Posterior vena cava (tissue), 2 donors: ENCODE results near the gene AKR1C8. TPM values are rescaled to one million over a fixed set of nuclear protein-coding genes. Genes with fewer than 3 reads are reported as not detected.
"Not testable (repeated sequence)": the region's sequence is repeated elsewhere in the genome, so short reads cannot be mapped to it uniquely, and the experiment has no call there.

Experiments
- DNase-seq: peaks from one replicate; pipeline ENCODE4 v3.0.0-alpha.2; 2020; ENCODE audit warnings: low spot score
- intact Hi-C, 2 donors: fragments of 100-400 bp; cut with DNase I; formaldehyde crosslinking; loops; one replicate each; pipeline versions ENCODE4 v1.14.1 to v1.14.2; 2022 to 2023
- long read RNA-seq, 2 donors: library from polyadenylated mRNA; unstranded; transcript quantifications; one replicate each; pipeline ENCODE4 v2.0.0, GENCODE V29; 2020 to 2021
- total RNA-seq, 2 donors: library from RNA; stranded (reverse); fragmentation: NEBNext Ultra II Directional; extraction: Animal tissue kit (Norgen Biotek cat#: 25700); gene quantifications; one replicate each; pipeline ENCODE4 v1.2.1, GENCODE V29; 2021
- donor health status: DM: yes; HTN: yes; CAD: no.
- donor health status: DM: yes; HTN: yes; CAD: no.

Gene AKR1C8
- total RNA-seq, result not detected
- long read RNA-seq, donor 1, result 0 reads
- long read RNA-seq, donor 2, result 0 reads

GRCh38 chr10:5184987-5185775 lies at the start of gene AKR1C8:
Gene AKR1C8, minus strand, starts transcription at chr10:5185150. Its CDS starts 46 bp downstream, at chr10:5185104.
- DNase-seq, result no peak
- intact Hi-C loops, result no loop called here

- intact Hi-C loops, result no loop called here
- DNase-seq, result no peak
Measured at GRCh38 chr10:5234106-5234860, 49.3 kb upstream of the AKR1C8 start.

DNA sequence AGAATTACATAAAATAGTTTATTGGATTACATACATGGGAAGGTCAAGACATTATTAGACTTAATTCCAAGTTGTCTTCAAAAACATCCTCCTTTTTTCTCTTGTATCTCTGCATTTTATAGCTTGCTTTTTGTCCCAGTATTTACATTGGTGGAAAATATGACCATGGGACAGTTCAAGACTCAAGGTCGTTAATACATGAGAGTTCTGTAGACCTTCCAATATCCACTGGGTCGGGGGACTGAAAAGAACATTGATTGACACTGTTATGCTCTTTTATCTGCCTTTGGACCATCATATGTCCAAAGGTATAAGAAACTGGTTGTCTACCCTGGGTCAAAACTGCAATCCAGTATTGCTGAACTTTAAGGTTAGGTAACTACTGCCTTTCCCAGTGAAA lies 48.4 kb upstream of the AKR1C8 start:
- intact Hi-C loops, result no loop called here
- DNase-seq, result no peak

DNA sequence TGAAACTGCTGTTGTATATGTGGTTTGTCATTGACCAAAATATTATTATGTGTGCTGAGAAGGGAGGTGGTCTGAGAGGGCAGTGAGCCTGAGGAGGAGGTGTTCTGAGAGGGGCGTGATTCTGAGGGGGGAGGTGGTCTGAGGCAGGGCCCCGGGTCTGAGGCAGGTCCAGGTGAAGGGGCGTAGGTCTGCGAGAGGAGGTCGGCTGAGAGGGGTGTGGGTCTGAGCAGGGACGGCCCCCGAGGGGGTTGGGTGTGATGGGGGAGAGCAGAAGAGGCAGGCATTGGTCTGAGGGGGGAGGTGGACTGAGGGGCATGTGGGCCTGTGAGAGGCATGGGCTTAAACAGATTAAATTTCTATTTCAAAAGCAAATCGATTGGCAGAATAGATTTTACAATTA lies 44.1 kb upstream of the AKR1C8 start:
- intact Hi-C loops, result no loop called here
- no peak for DNase-seq

GRCh38 chr10:5222942-5223341 lies 38.0 kb upstream of the AKR1C8 start:
- intact Hi-C loops, DNase-seq: not testable (repeated sequence)

DNA sequence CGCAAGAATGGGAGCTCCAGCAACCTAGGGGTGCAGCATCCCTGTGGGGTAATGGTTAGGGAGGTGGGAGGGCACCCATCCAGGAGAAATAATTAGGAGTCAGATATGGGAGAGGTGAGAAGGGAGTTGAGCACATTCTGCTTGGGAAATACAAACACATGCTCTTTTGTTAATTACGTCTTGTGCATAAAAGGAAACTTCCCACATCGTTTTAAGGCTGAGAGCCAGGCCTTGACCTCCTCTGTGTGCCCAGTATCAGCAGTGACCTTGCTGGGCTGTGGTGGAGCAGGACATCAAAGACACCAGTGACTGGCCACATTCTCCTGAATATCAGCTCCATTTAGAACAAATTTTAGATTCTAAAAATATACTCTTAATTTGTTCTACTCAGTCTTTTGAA lies 34.3 kb upstream of the AKR1C8 start:
- intact Hi-C loops, result no loop called here
- DNase-seq, result no peak

DNA sequence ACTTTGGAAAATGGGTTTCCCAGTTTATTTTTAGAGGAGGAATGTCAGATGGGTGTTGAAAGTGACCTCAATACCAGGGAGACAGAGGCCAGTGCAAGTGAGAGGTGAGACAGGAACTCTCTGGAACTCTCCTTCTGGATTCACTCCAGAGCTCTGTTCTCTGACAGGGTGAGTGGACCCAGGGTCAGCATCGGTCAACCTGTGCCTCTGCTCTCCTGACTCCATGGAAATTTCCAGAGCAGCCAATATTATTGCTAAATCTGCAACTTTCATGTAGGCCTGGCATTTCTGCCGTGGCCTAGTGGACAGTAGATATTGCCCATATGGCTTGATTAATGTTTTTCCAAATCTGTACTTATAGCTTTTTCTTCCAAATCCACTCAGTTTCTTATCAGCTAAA lies 31.9 kb upstream of the AKR1C8 start:
- no peak for DNase-seq
- intact Hi-C loops, result no loop called here

DNA sequence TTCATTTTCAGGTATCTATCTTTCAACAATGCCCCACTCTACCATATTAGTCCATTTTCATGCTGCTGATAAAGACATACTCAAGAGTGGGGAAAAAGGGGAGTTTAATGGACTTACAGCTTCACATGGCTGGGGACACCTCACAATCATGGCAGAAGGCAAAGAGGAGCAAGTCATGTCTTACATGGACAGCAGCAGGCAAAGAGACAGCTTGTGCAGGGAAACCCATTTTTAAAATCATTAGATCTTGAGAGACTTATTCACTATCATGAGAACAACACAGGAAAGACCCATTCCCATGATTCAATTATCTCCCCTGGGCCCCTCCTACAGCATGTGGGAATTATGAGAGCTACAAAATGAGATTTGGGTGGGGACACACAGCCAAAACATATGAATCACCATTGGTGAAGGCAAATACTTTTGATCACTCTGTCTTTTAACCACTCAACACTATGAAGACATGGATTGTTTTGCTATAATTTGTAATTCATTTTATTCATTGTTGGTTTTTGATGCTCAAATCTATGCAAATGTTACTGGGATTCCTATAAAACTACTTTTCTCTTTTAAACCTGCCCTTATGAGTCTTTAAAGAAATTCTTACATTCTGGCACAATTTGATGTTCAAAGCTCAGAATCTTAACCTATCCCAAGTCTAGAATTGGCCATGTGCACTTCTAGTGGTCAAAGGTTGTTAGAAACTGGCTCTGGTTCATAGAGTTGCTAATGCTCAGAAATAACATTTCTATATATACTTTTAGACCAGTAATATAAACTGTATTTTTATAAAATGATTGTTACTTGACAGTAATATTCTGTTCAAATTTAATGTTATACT lies 27.0 kb upstream of the AKR1C8 start:
- intact Hi-C loops, result no loop called here
- DNase-seq, result no peak

DNA sequence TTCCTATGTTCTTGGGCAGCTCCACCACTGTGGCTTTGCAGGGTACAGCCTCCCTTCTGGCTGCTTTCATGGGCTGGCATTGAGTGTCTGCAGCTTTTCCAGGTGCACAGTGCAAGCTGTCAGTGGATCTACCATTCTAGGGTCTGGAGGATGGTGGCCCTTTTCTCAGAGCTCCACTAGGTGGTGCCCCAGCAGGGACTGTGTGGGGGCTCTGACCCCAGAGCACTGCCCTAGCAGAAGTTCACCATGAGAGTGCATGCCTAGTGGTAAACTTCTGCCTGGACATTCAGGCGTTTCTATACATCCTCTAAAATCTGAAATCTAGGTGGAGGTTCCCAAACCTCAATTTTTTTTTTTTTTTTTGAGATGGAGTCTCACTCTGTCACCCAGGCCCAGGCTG lies 25.3 kb upstream of the AKR1C8 start:
- DNase-seq, intact Hi-C loops: not testable (repeated sequence)

- intact Hi-C loops, result not testable (repeated sequence)
Measured at GRCh38 chr10:5209776-5210175, 24.8 kb upstream of the AKR1C8 start.

GRCh38 chr10:5206799-5207198 lies 21.8 kb upstream of the AKR1C8 start:
- intact Hi-C loops, result no loop called here
- DNase-seq, result no peak

More at GRCh38 chr10:5209776-5210175, 24.8 kb upstream of the AKR1C8 start:
- not testable (repeated sequence) for DNase-seq

DNA sequence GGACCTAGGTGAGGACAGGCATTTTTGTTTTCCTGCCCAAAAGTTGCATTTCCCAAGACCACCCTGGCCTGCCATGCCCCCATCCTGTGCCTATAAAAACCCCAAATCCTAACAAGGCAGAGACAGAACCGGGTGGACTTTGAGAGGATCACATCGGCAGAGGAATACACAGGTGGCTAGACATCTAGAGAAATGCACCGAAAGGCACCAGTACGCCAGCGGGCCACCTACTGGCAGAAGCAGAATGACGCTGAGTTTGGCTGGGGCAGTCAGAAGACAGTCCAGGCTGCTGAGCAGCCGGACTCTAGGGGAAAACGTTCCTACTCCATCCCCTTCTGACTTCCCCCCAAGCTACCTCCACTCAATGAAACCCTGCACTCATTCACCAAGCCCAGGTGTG lies 14.4 kb upstream of the AKR1C8 start:
- intact Hi-C loops, result no loop called here
- DNase-seq, result no peak

DNA sequence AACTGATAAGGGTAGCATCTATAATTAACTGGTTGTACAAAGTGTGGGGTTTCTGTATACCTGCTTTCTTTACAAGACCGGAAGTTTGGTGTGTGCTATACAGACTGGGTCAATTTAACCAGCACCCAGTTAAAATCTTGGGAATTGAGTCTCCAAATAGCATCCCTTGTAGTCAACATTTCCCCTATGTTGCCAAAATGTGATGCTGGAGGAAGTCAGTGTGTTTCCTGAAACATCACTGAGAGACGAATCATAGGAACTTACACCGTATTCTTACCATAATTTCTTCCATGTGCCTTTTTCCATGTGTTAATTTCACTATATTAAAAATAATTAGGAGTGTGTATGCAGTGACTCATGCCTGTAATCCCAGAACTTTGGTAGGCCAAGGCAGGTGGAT lies 13.4 kb upstream of the AKR1C8 start:
- intact Hi-C loops, result no loop called here

DNA sequence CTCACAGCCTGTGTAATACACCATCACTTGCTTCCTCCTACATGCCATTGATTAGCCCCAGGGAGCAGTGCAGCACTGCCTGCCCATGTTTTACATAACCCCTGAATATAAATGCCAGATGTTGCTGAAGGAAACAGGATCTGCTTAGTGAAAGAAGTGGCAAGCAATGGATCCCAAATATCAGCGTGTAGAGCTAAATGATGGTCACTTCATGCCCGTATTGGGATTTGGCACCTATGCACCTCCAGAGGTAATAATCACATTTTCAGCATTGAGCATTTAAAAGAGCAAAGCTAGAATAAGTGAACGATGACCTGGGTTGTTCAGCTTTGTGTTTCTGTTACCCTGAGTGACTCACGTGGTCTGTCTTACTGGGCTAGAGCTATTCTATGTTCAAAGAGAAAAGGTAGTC lies 11.8 kb upstream of the AKR1C8 start, which contains the start of gene AKR1C4:
Gene AKR1C4 (plus strand): TSS at position 136 of the 412 bp plus-strand sequence. CDS start 31 bp downstream, at position 167.
- intact Hi-C loops, result no loop called here
- no peak for DNase-seq

More for the DNA sequence above, 13.4 kb upstream of the AKR1C8 start:
- DNase-seq, result no peak

DNA sequence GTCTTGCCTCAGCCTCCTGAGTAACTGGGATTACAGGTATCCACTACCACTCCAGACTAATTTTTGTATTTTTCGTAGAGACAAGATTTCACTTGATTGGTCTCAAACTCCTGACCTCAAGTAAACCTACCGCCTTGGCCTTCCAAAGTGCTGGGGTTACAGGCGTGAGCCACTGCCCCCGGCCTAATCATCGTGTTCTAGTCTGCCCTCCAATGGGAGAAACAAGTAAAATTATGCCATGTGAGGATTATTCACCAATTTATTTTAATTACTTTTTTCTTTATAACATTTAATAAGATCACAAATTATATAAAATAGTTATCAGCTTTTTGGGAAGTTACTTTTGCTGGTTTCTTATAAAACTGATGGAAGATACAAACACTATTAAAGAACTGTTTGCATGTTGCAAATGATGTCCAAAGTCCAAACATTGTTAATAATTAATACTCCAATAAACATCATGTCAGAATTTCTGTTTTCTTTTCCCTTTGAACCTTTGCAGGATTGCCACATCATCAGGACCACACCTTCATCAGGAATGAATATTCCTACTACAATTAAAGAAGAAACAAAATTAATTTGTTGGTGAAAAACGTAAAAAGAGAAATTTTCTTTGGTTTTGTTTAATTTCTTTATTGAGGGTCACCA lies 10.9 kb upstream of the AKR1C8 start:
- intact Hi-C loops, result no loop called here
- DNase-seq, result no peak

GRCh38 chr10:5194431-5194830 lies 9.5 kb upstream of the AKR1C8 start:
- intact Hi-C loops, result no loop called here
- no peak for DNase-seq

DNA sequence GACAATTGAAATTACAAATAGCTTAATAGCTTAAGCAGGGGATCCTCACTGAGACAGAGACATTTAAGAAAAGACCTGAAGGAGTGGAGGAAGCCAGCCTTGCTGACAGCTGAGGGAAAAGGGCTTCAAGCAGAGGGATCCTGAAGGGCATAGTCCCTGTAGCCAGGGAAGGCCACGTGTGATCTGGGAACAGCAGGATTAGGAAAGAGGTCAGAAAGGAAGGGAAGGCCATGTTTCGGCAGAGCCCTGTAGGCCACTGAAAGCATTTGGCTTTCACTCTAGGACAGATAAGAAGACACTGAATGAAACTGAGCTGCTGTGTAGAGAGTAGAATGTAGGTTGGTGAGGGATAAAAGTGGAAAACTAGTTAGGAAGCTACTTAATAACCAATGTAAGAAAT lies 3.4 kb upstream of the AKR1C8 start:
- intact Hi-C loops, result no loop called here
- no peak for DNase-seq

- DNase-seq, result no peak
- intact Hi-C loops, result no loop called here
Measured at GRCh38 chr10:5187867-5188266, 2.9 kb upstream of the AKR1C8 start.

DNA sequence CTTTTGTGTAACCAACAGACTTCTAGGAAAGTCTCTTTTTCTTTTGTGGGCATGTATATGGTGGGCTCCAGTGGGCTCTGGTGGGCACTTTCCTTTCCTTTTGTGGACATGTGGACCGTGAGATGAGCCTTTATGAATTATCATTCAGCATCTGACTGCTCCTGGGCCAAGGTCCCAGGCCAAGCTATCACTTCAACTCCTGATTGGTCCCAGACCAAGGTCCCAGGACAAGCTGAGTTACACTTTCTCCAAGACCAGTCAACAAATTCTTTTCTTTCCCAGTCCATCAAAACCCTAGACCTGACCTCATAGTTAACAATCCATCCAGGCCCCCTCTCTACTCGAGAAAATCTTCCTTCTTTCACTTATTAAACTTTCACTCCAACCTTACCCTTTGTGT lies 1.0 kb downstream of the AKR1C8 start:
- intact Hi-C loops, result no loop called here
- no peak for DNase-seq
